Body of pancreas (tissue), 4 donors: ENCODE results near the gene ASIC2.

Experiments used
- POLR2A ChIP-seq, 3 donors: fragments of 450-650 bp; IDR thresholded peaks; one replicate each; pipeline ENCODE4 v1.6.1; 2016; ENCODE audit warnings: antibody characterized with exemption in 3 of 3, mild to moderate bottlenecking in 2 of 3
- TF ChIP-seq, protein P1 (sequence below), 7 experiments: fragments of 450-650 bp in 4 of 7; fragments of 200-600 bp in 3 of 7; sonication (generic) in 3 of 7; IDR thresholded peaks; one replicate each; pipeline ENCODE4 v1.5.1; 2016 to 2019; ENCODE audit warnings: antibody characterized with exemption in 7 of 7

DNA sequence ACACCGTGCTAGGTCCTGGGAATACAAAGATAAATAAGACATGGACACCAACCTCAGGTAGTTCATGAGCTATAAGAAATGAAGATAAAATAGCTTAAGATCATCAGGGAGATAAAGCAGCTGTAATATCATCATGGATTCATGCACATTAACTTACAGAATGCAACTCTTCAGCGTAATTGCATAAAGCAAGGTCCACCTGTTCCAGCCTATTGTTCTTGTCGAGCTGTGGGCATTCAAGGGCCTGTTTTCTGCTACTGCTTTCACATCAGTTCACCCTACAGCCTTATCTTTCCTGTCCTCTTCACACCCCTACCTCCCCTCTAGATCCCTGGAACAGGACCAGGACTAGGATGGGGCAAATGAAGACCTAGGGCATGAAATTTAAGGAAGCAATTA lies 167.5 kb downstream of the ASIC2 start:
- TF ChIP-seq, protein P1, sequence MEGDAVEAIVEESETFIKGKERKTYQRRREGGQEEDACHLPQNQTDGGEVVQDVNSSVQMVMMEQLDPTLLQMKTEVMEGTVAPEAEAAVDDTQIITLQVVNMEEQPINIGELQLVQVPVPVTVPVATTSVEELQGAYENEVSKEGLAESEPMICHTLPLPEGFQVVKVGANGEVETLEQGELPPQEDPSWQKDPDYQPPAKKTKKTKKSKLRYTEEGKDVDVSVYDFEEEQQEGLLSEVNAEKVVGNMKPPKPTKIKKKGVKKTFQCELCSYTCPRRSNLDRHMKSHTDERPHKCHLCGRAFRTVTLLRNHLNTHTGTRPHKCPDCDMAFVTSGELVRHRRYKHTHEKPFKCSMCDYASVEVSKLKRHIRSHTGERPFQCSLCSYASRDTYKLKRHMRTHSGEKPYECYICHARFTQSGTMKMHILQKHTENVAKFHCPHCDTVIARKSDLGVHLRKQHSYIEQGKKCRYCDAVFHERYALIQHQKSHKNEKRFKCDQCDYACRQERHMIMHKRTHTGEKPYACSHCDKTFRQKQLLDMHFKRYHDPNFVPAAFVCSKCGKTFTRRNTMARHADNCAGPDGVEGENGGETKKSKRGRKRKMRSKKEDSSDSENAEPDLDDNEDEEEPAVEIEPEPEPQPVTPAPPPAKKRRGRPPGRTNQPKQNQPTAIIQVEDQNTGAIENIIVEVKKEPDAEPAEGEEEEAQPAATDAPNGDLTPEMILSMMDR (IDR thresholded peaks at IDR 0.05), result no peak
- TF ChIP-seq POLR2A (IDR thresholded peaks at IDR 0.05), result no peak
